Stimulated activated CD4-positive, alpha-beta T cell treated with anti-CD3 and anti-CD28 coated beads, Interleukin-4, amount 100 ng/mL, for 48 hours (primary cell): ENCODE measurements around the gene DNAH17.

Experiments used
- DNase-seq, 2 donors: peaks; one replicate each; pipeline ENCODE4 v3.0.0-alpha.2; 2020; ENCODE audit warnings: low read depth in 2 of 2

DNAH17 gene

DNA sequence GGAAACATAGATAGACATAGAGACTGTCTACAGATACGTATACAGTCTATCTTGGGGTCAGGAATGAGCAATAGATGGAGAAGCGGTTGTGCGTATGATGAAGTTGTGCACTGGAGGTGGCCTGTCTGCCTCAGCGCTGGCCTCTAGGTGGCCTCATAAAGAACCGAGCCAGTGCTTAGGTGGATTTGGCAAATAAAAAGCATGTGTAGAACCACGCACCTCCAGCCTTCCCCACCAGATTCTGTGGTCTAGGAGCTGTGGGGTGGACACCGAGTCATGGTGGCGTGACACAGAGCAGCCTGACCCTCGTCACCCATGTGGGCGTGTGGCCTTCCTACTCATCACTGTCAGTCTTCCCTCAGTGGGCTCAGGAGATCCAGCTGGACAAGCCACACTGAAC, 164.8 kb downstream of the DNAH17 start:
- DNase-seq: peak; percentile 30 to 34

DNA sequence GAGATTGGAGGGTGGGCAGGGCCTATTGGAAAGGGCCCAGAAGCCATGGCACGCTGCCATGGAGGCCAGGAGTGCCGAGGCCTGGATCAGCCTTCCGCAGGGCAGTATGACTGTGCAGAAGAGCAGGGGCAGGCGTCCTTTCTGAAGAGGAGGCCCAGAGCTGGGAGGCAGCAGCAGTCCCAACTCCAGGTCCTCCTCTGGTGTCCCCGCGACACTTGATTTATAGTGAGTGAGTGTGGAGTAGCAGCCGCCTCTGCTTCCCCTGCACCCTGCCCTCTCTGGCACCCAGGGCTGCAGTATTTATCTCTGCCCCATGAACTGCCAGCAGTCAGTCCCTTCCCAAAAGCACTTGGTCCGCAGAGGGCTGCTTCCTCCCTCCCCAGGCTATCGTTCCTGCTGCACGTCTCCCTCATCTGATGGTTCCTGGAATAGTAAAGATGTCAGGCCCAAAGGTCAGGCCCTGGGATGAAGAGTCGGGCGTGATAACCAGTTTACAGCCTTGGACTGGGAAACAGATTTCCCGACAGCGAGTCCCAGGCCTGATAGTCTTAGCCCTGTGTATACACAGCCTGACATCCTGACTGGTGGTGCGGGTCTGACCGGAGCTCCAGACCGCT, 165.8 kb downstream of the DNAH17 start:
- no peak for DNase-seq

DNA sequence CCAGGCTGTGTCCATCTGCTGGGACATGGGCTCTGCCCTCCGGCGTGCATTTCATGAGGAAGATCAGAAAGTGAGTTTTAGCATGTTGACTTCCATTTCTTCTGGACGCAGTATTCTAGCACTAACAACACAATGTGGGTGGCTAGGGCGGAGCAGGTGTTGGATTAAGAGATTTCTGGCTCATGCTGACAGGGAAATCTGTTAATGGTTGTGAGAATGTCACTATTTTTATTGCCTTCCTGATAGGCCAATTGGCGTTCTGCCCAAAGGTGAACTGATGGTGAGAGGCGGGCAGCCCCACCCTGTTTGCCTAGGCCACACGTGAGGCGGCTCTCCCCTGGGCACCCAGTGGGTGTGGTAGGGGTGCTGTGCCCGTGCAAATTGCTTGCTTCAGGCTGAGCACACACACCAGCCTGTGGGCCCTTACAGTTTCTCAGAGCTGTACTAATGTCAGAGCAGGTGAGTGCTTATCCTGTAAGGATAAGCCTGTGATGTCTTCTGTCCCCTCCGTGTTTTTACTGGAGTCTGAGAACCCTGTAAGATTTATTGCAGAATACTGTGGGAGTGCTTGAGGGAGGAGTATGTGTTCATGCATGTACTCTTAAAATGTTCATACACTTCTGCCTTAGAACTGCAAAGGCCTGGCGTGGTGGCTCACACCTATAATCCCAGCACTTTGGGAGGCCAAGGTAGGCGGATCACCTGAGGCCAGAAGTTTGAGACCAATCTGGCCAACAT, 167.8 kb downstream of the DNAH17 start:
- no peak for DNase-seq

DNA sequence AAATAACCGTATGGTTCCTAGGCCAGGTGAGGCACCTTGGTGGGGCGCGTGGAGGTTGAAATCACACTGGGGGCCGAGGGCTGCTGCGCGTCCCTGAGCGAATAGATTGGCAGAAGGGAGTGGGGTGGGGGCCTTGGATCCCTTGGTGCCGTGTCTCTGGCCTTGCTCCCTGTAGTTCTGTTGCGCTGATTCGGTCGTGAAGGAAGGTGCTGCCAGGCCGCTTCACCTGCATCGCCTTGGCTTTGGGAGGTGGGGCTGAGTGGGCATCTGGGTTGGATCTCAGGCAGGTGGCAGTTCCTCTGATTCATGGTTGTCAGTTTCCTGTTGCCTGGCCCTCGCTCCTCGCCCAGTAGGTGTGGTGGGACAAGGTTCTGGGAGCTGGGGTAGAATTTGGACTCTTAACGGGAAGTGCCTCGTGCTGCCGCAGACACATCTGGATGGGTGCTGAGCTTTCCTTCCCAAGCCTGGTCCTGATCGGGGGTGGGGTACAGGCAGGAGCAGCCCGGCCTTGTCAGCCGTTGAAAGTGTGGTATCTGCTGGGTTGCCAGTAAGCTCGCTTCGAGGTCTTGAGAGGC, 168.6 kb downstream of the DNAH17 start:
- no peak for DNase-seq

DNA sequence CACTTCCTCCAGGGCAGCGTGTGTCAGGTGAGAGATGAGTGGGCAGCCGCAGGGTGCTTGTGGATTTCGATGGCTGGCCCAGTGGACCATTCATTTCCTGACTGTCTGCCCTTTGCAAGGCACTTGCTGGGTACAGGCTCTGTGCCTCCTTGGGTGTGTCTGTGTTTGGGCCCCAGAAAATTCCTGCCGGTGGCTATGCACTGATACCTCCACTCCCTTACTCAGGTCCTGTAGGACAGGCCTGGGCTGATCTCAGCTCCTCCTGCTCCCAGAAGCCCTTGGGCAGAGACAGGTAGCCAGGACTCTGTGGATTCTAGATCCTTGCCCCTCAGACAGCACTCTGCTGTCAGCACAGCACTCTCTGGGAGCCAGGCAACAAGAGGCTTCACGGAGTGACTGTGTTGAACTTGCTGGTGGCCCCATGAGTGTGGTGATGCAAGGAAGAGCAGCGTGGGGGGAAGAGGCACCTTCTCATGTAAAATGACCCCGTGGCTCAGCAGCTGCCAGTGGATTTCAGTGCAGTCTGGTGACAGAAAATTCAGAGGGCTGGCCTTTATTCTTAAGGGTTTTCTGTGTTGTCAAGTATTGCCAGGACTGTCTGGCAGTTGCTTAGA, 169.7 kb downstream of the DNAH17 start:
- no peak for DNase-seq

DNA sequence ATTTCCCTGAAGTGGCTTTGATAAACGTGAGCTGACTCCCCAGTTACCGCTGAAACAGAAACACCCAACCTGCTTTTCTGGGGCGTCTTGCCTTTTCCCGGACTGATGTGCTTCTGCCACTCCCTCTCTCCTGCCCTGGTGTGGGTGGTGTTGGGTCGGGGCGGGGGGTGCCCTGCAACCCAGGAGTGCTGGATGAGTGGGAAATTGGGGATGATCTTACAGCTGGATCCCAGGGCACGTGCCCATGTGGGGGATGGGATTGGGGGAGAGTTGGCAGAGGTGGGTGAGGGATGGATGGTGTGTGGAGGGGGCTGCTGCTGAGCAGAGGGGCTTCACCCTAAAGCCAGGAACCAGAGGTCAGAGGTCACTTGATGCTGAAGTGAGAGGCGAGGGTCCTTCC, 170.3 kb downstream of the DNAH17 start:
- no peak for DNase-seq

DNA sequence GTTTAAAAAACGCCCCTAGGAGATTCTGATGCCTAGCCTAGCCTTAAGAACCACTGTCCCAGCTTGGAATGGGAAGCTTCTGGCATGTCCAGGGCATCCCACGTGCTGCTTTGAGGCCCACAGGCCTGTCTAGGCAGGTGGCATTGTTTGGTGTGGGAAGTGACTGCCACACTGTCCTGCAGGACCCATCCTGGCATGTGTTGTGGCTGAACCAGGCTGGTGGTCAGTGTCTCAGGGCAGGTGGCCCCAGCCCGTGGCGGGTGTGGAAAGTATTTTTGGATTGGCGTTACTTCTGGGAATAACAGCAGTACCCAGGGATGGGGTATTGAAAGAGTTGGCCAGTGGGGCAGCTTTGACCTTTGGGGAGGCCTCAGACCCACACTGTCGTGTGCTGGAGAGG, 170.8 kb downstream of the DNAH17 start:
- no peak for DNase-seq

DNA sequence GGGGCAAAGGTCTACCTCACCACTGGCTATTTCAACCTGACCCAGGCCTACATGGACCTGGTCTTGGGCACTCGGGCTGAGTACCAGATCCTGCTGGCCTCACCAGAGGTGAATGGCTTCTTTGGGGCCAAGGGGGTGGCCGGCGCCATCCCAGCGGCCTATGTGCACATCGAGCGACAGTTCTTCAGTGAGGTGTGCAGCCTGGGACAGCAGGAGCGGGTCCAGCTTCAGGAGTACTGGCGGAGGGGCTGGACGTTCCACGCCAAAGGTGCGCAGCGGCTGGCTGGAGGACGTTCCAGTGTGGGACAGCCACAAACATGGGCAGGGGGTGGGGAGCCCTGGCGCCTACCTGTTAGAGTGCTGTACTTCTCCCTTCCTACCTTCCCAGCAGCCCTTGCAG, 173.4 kb downstream of the DNAH17 start:
- DNase-seq: no peak

DNA sequence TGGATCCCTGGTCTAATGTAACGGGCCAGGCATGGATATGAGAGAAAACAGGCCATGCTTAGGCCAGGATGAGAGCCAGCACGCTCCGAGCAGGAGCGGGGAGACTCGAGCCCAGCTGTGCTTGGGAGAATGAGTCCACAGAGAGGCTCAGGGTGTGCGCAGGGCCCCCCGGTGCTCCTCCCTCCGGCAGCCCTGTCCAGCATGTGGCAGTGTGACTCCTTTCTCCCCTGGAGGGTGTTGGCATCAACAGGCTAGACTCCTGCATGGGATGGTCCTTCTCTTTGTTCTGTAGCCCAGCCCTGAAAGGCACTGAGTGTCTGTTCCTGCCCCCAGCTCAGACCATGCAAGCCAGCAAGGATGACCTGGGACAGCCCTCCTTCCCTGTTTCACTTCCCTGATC, 175.3 kb downstream of the DNAH17 start:
- DNase-seq: no peak

DNA sequence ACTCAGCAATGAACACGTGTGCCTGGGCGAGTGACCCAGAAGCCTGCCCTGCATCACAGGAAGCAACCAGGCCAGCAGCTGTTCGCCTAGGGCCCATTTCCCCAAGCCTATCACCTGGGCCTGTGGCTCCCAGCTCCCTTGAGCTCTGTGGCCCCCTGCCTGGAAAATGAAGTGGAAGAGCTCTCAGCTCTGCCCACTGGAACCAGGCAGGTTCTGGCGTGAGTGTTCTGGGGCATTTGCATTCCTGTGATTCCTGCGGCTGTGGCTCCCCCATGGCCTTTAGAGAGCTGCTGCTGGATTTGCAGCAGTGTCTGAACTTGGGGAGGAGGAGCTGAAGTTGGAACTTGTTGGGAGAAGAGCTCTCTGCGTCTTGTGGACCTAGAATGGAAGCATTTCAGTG, 175.9 kb downstream of the DNAH17 start:
- DNase-seq: no peak

DNA sequence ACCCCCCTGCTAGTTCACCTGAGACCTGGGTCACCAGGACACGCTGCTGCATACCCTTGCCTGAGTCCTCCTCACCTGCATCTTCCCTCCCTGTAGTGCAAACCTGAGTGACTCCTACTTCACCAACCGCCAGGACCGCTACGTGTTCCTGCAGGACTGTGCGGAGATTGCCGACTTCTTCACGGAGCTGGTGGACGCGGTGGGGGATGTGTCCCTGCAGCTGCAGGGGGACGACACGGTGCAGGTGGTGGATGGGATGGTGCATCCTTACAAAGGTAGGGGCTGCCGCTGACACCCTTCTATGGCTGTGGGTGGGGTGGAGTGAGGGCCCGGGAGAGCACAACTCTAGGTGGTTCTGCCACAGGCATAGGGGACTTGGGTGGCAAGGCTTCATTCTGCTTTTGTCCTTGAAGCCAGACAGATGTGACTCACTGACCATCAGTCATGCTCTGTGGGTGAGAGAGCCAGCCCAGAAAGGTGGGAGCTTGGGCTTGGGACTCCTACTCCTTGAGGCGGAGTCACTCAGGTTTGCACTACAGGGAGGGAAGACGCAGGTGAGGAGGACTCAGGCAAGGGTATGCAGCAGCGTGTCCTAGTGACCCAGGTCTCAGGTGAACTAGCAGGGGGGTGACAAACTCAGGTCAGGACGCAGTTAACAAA, 176.5 kb downstream of the DNAH17 start:
- DNase-seq: no peak

DNA sequence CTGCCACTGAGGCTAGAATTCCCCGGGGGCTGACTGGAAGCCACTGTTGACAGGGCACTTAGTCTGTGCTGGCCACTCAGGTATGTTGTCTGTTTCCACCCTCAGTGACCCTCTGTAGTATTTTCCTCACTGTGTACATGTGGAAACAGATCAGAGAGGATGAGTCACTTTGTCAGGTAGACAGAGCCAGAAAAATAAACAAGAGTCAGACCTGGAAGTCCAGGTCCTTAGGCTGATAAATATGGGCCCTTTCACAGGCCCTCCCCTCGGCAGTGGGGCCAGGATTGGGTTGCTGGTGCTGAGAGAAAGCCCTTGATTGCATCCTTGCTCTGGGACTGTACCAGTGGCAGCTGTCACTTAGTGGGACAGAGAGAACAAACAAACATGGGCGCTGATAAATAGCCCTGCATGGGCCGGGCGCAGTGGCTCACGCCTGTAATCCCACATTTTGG, 177.5 kb downstream of the DNAH17 start:
- no peak for DNase-seq

DNA sequence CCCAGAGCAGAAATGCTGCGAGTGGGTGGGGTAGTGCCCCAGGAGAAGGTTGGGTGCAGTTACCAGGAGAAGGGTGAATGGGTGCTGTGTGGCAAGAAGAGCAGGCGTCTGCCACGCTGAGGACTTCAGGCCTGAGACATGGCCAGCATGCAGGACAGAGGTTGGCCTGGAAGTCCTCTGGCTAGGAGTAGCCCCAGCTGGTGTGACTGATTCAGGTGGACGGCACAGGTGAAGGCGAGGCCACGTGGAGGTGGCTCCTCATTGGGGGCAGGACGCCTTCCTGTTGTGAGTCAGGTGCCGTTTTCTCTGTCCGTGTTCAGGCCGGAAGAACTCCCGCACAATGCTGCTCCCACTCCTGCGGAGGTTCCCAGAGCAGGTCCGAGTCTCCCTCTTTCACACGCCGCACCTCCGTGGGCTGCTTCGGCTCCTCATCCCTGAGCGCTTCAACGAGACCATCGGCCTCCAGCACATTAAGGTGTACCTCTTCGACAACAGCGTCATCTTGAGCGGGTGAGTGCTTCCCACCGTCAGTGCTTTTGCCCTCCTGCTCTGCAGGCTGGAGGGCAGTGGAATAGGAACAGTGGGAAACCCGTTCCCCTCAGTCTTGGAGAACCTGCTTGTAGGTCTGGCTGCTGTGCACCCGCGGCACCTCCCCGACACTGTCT, 178.0 kb downstream of the DNAH17 start:
- no peak for DNase-seq

DNA sequence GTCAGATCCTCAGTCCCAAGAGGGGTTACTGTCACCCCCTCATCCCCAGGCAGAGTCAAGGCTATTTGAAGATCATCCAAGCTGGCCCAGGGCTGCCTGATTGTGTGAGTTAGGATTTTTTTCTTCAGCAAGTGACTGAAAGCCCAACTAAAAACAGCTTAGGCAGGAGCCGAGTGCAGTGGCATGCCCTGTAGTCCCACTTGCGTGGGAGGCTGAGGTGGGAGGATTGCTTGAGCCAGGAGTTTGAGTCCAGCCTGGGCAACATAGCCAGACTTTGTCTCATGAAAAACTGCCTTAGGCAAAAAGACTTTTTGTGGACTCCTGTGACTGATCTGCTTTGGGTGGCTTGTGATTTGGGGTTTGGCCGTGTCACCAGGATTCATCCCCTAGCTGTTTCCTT, 178.8 kb downstream of the DNAH17 start:
- no peak for DNase-seq

DNA sequence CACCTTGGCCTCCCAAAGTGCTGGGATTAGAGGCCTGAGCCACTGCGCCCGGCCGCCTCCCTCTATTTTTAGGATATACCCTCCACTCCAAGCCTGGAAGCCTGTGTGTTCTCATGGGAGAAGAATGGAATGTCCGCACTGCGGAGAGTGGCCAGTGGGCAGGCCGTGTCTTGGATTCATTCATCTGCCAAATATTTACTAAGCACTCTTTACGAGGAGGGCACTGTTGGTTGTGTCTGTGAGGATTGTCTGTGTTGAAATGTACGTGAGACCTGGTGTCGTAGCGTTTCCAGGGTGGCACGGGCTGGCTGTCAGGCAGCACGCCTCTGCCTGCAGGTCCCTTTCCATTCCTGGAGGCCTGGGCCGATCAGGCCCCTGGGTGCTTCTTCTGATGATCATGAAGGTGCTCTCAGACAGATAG, 179.5 kb downstream of the DNAH17 start:
- no peak for DNase-seq

DNA sequence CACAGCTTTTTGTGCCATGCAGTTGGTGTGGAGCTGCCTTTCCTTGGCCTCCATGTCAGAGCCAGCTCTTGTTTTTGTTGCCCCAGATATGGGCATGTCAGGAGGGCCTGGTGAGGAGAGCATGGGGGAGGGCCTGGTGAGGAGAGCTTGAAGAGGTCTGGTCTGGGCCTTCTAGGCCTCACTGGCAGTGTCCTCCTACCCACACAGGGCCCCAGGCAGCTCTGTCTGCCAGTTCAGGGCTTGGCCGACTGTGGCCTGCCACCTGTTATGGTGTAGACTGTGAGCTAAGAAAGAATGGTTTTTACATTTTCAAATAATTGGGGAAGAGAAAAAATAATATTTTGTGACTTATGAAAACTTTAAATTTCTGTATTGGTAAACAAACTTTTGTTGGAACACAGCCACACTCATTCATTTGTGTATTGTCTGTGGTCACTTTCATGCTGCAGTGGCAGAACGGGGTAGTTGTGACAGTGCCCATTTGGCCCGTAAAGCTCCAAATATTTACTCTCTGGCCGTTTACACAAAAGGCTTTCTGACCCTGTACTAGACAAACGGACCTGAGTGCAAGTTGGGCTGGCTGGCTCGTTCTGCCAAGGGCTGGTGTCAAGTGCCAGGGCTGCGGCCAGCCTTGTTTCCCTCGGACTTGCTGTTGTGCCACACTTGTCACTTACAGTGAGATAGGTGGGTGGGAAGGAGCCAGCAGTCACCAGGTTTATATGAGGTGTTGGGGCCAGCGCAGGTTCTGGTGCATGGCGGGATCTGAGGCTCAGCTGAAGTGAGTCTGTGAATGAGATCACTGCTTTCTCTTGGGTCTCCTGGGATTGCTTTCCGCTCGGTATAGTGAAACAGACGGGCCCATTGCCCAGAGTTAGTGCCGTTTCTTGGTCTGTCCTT, 180.5 kb downstream of the DNAH17 start:
- DNase-seq: no peak

DNA sequence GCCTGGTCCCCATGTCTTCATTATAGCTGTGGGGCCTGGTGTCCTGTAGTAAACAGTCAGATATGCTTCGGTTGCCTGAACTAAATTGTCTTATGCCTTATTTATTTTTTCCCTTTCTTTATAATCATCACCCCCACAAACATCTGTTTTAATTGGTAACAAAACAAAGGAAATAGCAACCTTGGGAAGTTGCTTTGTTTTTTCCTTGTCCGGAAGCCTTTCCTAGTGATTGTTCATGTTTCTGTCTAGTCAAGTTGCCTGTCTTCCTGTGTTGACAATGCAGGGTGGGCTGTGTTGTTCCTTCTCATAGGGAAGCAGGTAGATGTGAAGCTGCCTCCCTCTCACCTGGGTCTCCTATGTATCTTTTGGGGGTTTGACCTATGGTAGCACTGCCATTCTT, 182.0 kb downstream of the DNAH17 start:
- no peak for DNase-seq

DNA sequence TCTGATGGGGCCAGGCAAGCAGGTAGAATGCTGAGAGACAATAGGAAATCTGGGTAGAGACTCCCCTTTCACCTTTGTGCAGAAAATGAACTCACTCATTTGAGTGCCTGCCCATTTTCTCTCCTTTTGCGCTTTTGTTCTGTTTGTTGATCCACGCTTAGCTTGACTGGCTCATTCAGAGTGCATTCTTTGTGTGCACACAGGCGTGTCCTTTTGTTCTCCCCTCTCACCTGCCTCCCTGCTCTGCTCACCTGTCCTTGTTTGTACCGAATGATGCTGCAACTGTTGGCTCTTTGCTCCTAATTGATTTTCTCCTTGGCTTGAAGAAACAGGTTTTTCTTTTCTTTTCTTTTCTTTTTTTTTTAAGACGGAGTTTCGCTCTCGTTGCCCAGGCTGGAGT, 183.0 kb downstream of the DNAH17 start:
- no peak for DNase-seq

DNA sequence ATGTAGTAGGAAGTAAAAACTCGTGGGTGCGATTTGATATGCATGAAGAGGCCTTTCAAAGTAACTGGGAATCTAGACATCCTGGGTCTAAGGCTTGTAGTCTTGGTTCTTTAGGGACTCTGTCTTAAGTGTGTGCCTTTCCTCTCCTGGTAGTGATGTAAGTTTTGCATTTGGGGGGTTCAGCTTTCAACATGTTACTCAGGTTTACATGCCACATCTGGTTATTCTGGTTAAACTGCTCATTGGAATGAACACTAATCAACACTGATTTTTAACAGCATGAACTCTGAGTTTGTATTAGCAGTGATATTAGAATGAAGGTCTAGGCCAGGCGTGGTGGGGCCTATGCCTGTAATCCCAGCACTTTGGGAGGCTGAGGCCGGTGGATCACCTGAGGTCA, 183.6 kb downstream of the DNAH17 start:
- no peak for DNase-seq

DNA sequence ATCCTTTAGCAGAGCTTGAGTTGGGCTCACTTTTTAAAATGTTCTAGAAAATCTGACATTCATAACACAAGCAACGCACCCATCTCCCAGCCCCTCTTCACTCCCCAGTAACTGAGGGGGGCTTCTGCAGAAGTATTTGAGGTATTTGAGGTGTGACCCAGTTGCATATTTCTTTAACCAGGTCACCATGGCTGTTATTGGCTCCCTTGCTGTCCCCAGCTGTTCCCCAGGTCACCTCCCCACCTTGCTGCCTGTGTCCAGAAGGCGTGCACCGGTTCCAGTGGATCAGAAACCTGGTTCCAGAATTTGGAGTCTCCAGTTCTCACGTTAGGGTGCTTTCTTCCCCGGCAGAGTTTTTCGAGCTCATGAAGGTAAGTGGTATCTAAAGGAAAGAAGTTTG, 184.9 kb downstream of the DNAH17 start:
- DNase-seq: no peak

DNA sequence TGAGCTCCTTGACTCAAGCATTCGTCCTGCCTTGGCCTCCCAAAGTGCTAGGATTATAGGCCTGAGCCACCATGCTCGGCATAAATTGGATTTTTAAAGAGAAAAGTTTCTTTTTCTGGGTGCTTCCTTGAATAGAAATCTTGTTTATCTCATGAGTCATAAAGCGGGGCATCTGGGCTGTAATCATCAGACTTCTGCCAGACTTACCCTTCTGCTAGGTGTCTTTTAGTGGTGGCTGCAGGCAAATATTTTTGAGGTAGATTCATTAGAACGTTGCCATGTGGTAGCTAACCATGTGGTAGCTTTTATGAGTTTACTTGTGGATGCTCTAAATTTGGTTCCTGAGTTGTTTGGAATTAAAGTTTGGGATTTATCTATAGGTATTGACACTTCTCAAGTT, 185.4 kb downstream of the DNAH17 start:
- no peak for DNase-seq
